Activated CD8-positive, alpha-beta T cell treated with anti-CD3 and anti-CD28 coated beads, Interleukin-2, amount 10 ng/mL, durations not matched to agents 7 days and 5 days (primary cell): ENCODE results near the gene ZNF282. TPM values are rescaled to one million over a fixed set of nuclear protein-coding genes. Genes with fewer than 3 reads are reported as not detected.
A peak's percentile ranks its signal among the peaks of the same experiment; 100 is the strongest.
"Not testable (repeated sequence)": the region's sequence is repeated elsewhere in the genome, so short reads cannot be mapped to it uniquely, and the experiment has no call there.

ENCODE experiments used
- ATAC-seq: fragments of 150-1000 bp; cut with Tn5 transposase; one replicate; pipeline ENCODE4 v1.10.0; 2021; ENCODE audit warnings: moderate library complexity
- CTCF ChIA-PET: fragments of 350-600 bp; sonication (Branson Sonifier 250); formaldehyde crosslinking; loops from one replicate; lab custom pipeline; 2021; ENCODE audit warnings: antibody characterized with exemption; lab: Charles Lee
- POLR2A ChIA-PET: fragments of 350-600 bp; sonication (Branson Sonifier 250); formaldehyde crosslinking; loops from one replicate; lab custom pipeline; 2021; ENCODE audit warnings: antibody characterized with exemption; lab: Charles Lee
- DNase-seq: peaks from one replicate; pipeline ENCODE4 v3.0.0-alpha.2; 2020
- H3K27ac Mint-ChIP-seq: one replicate; pipeline ENCODE4 v1.8.0; 2021; ENCODE audit warnings: mild to moderate bottlenecking, mixed read lengths
- H3K27me3 Mint-ChIP-seq: one replicate; pipeline ENCODE4 v1.8.0; 2021; ENCODE audit warnings: low read depth, mixed read lengths
- H3K36me3 Mint-ChIP-seq: one replicate; pipeline ENCODE4 v1.8.0; 2021; ENCODE audit warnings: low read depth, mixed read lengths
- H3K4me1 Mint-ChIP-seq: one replicate; pipeline ENCODE4 v1.8.0; 2021; ENCODE audit warnings: low read depth, mixed read lengths
- H3K4me3 Mint-ChIP-seq: one replicate; pipeline ENCODE4 v1.8.0; 2021; ENCODE audit warnings: mild to moderate bottlenecking, mixed read lengths
- H3K9me3 Mint-ChIP-seq: one replicate; pipeline ENCODE4 v1.8.0; 2022; ENCODE audit warnings: mixed read lengths; ENCODE audit not compliant: insufficient read depth
- total RNA-seq, 2 experiments: library from RNA; stranded (reverse); gene quantifications; one replicate each; pipeline ENCODE4 v1.2.3, GENCODE V29; 2021

ZNF282 gene
- total RNA-seq, 2 experiments from 2014 or later = 28.4 to 30.6 TPM

DNA sequence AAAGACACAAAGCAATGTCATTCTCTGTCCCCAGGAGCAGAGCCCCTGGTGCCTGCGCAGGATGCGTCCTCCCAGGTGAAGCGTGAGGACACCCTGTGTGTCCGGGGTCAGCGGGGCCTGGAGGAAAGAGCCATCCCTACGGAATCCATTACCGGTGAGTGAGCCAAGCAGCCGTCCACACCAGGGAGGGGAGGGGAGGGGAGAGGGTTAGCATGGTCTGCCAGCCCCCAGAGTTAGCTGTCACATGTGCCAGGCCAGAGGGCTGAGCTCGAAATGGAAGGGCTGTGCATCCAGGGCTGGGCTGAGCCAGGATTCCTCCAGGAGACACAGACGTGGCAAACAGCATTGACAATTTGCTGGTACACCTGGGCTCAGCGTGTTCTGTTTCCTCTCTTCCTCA is 15.2 kb downstream of the ZNF282 start:
- Mint-ChIP-seq H3K4me3 (no peak overlapping the region), H3K27ac (no peak overlapping the region), H3K9me3 (no peaks in the 10 kb centered on the region), H3K27me3 (no peaks in the 10 kb centered on the region), H3K4me1 (peaks cover 13% of the 10 kb centered on the region), H3K36me3 (peaks cover 72% of the 10 kb centered on the region)
- no peak for DNase-seq
- POLR2A ChIA-PET = interaction anchor here (1.1 kb wide), 1 partner anchor 15 kb away, joined by 3 read pairs; the partner anchor contains the start of gene ZNF282
- CTCF ChIA-PET = interaction anchor here (0.8 to 1.2 kb wide), 2 partner anchors 20 to 21 kb away, joined by 3 read pairs; no protein-coding TSS in a partner anchor
- ATAC-seq = no peak

DNA sequence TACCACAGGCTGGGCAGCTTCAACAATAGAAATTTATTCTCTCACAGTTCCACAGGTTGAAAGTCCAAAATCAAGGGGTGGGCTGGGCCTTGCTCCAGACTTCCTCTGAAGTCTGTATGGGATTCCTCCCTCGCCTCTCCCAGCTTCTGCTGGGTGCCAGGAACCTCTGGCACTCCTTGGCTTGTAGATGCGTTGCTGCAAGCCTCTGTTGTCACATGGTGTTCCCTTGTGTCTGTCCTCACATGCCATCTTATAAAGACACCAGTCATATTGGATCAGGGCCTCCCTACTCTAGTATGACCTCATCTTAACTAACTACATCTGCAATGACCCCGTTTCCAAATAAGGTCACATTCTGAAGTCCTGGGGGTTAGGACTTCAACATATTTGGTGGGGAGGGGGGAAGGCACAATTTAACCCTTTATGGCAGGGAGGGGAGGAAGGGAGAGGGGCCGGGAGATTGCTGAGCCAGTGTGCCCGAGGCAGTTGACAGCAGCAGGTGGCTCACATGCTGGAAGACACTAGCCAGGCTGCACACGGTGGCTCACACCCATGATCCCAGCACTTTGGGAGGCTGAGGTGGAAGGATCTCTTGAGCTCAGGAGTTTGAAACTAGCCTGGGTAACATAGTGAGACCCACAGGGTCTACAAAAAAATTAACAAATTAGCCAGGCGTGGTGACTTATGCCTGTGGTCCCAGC is 18.8 kb downstream of the ZNF282 start:
- CTCF ChIA-PET = no interaction called here
- H3K27ac Mint-ChIP-seq = no peak overlapping the region
- H3K4me1 Mint-ChIP-seq = peaks cover 6% of the 10 kb centered on the region
- DNase-seq (no peak), ATAC-seq (no peak)
- POLR2A ChIA-PET = no interaction called here
- H3K4me3 Mint-ChIP-seq = no peak overlapping the region
- H3K27me3 Mint-ChIP-seq = no peaks in the 10 kb centered on the region
- no peaks in the 10 kb centered on the region for H3K9me3 Mint-ChIP-seq
- peaks cover 63% of the 10 kb centered on the region for H3K36me3 Mint-ChIP-seq

DNA sequence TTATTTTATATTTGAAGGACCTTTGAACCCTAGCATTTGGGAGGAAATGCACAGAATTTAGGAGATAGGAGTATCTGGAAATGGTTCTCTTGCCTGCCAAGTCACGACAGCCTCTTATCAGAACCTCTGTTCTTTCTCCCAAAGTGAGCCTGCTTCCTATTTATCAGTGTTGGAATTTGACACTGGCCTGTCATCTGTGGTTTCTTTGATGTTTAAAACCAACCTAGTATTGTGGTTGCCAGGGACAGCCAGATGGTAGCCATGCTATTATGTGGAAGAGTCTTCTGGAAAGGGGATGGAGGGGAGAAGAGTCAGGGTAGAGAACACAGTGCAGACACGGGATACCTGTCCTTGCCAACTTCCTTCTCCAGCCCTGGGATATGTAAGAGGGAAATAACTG is 21.1 kb downstream of the ZNF282 start:
- CTCF ChIA-PET = no interaction called here

DNA sequence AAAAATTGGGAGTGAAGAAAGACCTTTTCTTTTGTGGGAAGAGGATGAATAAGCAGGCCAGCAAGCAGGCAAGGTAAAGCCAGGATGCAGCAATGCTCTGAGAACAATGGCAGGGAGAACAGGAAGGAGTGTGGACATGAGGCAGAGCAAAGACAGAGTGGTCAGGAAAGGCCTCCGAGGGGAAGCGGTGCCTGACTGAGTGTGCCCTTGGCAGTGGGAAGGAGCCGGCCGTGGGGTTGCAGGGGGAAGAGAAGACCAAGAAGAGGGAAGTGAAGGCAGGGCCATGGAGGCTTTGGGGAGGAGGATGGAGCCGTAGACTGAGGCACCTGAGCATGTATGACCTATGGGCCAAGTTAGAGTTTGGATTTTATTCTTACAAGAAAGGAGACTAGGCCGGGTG is 22.2 kb downstream of the ZNF282 start:
- CTCF ChIA-PET = no interaction called here
- no peaks in the 10 kb centered on the region for H3K9me3 Mint-ChIP-seq
- H3K36me3 Mint-ChIP-seq = peaks cover 60% of the 10 kb centered on the region
- H3K4me3 Mint-ChIP-seq = no peak overlapping the region
- peak overlapping the region; percentile 6 for H3K27ac Mint-ChIP-seq
- DNase-seq (no peak), ATAC-seq (no peak)
- no peaks in the 10 kb centered on the region for H3K27me3 Mint-ChIP-seq
- no peaks in the 10 kb centered on the region for H3K4me1 Mint-ChIP-seq
- POLR2A ChIA-PET = no interaction called here

More for the DNA sequence above, 21.1 kb downstream of the ZNF282 start:
- Mint-ChIP-seq H3K9me3 (no peaks in the 10 kb centered on the region), H3K4me1 (no peaks in the 10 kb centered on the region), H3K27me3 (no peaks in the 10 kb centered on the region), H3K4me3 (no peak overlapping the region), H3K27ac (no peak overlapping the region), H3K36me3 (peaks cover 58% of the 10 kb centered on the region)
- POLR2A ChIA-PET = no interaction called here
- no peak for ATAC-seq
- DNase-seq = no peak

DNA sequence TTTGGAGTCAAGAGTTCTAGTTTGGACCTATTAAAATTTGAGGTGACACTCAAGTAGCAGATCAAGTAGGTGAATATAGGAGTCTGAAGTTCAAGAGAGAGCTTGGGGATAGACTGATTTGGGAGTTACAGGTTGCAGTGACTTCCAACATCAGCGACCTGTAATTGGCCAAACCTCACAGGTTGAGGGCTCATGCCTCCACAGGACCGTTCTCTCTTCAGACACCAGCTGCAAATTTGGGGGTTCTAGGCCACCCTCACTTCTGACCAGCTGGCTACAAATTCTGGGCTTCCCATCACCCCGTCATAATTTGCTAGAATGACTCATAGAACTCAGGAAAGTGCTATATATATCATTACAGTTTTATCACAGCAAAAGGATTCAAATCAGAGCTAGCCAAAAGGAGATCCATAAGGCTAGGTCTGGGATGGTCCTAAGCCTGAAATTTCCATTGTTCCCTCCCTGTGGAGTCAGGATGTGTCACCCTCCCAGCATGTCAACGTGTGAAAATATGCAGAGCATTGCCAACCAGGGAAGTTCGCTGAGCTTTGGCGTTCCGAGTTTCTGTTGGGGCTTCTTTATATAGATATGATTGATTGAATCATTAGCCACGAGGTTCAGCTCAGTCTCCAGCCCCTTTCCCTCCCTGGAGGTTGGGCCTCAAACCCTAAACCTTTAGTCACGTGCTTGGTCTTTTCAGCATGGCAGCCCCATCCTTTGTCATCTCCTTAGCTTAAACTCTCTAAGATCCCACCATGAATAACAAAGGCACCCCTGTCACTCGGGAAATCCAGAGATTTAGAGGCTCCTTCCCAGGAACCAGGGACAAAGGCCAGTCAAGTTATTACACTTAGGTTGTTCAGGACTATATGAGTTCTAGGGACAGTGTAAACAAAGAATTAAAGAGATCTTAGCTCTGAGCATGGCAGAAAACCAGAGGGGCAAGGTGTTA is 23.4 kb downstream of the ZNF282 start:
- CTCF ChIA-PET = interaction anchor here (1.1 kb wide), 1 partner anchor 24 kb away, joined by 4 read pairs; no protein-coding TSS in a partner anchor
- DNase-seq (no peak), ATAC-seq (no peak)
- Mint-ChIP-seq H3K4me3 (no peak overlapping the region), H3K27ac (no peak overlapping the region), H3K27me3 (no peaks in the 10 kb centered on the region), H3K36me3 (peaks cover 59% of the 10 kb centered on the region), H3K4me1 (no peaks in the 10 kb centered on the region), H3K9me3 (no peaks in the 10 kb centered on the region)
- POLR2A ChIA-PET = no interaction called here

DNA sequence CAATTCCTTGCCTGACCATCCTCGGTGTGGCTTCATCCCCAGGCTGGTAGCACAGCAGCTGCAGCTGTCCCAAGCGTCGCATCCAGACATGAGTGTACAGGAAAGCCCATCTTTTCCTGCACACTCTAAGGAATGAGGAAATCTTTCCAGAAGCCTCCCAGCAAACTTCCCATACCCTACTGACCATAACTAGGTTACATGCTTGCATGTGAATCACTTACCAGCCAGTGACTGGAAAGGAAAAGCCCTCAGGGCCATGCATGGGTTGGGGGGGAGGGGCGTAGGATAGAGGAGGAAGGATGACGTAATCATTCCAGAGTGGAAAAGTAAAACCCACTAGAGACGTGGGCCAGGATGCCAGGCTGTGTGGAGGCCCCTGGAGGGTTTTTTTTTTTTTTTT is 25.2 kb downstream of the ZNF282 start:
- H3K27me3 Mint-ChIP-seq = no peaks in the 10 kb centered on the region
- H3K4me3 Mint-ChIP-seq = no peak overlapping the region
- H3K27ac Mint-ChIP-seq = no peak overlapping the region
- no peaks in the 10 kb centered on the region for H3K9me3 Mint-ChIP-seq
- no peaks in the 10 kb centered on the region for H3K4me1 Mint-ChIP-seq
- ATAC-seq (no peak), DNase-seq (no peak)
- CTCF ChIA-PET = no interaction called here
- H3K36me3 Mint-ChIP-seq = peaks cover 50% of the 10 kb centered on the region
- POLR2A ChIA-PET = no interaction called here

DNA sequence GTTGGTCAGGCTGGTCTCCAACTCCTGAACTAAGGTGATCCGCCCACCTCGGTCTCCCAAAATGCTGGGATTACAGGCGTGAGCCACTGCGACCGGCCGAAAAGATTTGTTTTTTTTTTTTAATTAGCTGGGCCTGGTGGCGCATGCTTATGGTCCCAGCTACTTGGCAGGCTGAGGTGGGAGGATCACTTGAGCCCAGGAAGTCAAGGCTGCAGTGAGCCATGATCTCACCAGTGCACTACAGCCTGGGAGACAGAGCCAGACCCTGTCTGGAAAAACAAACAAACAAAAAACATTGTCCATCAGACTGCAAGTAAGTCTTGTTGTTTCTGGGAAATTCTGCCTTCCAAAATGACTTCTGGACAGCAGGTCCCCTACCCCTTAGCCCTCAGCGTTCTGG is 27.8 kb downstream of the ZNF282 start:
- CTCF ChIA-PET = no interaction called here
- DNase-seq = no peak
- POLR2A ChIA-PET = no interaction called here
- Mint-ChIP-seq H3K9me3 (no peaks in the 10 kb centered on the region), H3K36me3 (peaks cover 38% of the 10 kb centered on the region), H3K27me3 (no peaks in the 10 kb centered on the region), H3K4me3 (no peak overlapping the region), H3K27ac (no peak overlapping the region), H3K4me1 (no peaks in the 10 kb centered on the region)
- ATAC-seq = no peak

DNA sequence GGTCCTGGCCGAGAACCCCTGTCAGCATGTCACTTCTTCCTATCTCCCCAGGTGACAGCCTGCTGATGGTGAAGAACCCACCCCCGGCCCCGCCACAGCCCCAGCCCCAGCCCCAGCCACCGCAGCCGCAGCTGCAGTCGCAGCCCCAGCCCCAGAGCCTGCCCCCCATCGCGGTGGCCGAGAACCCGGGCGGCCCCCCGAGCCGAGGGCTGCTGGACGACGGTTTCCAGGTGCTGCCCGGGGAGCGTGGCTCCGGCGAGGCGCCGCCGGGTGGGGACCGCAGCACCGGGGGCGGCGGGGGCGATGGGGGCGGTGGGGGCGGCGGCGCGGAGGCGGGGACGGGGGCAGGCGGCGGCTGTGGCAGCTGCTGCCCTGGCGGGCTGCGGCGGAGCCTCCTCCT is 28.4 kb downstream of the ZNF282 start:
- no peak overlapping the region for H3K27ac Mint-ChIP-seq
- H3K9me3 Mint-ChIP-seq = no peaks in the 10 kb centered on the region
- ChIA-PET POLR2A (no interaction called here), CTCF (no interaction called here)
- ATAC-seq (peak; percentile 14), DNase-seq (no peak)
- no peaks in the 10 kb centered on the region for H3K27me3 Mint-ChIP-seq
- peaks cover 38% of the 10 kb centered on the region for H3K36me3 Mint-ChIP-seq
- no peaks in the 10 kb centered on the region for H3K4me1 Mint-ChIP-seq
- H3K4me3 Mint-ChIP-seq = no peak overlapping the region

DNA sequence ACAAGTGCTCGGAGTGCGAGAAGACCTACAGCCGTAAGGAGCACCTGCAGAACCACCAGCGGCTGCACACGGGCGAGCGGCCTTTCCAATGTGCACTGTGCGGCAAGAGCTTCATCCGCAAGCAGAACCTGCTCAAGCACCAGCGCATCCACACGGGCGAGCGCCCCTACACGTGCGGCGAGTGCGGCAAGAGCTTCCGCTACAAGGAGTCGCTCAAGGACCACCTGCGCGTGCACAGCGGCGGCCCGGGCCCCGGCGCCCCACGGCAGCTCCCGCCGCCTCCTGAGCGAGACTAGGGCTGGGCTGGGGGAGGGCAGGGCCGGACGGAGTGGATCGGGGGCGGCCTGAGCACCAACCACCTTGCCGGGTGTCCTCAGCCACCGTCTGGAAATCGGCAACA is 29.0 kb downstream of the ZNF282 start:
- no peaks in the 10 kb centered on the region for H3K9me3 Mint-ChIP-seq
- no peaks in the 10 kb centered on the region for H3K4me1 Mint-ChIP-seq
- ATAC-seq = no peak
- H3K27me3 Mint-ChIP-seq = no peaks in the 10 kb centered on the region
- H3K36me3 Mint-ChIP-seq = peaks cover 35% of the 10 kb centered on the region
- no peak for DNase-seq
- no peak overlapping the region for H3K27ac Mint-ChIP-seq
- ChIA-PET CTCF (no interaction called here), POLR2A (no interaction called here)
- no peak overlapping the region for H3K4me3 Mint-ChIP-seq

DNA sequence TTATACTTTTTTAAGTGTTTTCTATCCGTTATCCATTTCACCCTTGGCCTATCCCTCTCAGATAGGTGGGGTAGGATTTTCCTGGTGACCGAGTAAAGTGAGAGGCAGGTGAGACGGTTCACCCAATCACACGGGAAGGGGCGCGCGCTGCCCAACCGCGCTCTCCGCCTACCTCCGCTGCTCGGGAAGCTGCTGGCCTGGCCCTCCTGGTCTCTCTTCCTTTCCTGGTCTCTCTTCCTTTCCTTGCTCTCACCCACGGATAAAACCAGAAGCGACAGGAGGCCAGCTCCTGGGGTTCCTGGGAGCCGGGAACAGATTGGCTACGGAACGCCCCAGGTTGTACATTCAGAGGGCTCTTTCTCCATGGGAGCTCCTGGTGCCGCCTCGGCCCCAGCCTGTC is 29.8 kb downstream of the ZNF282 start:
- H3K4me3 Mint-ChIP-seq = no peak overlapping the region
- peaks cover 30% of the 10 kb centered on the region for H3K36me3 Mint-ChIP-seq
- DNase-seq = no peak
- no peaks in the 10 kb centered on the region for H3K27me3 Mint-ChIP-seq
- no peaks in the 10 kb centered on the region for H3K9me3 Mint-ChIP-seq
- CTCF ChIA-PET = no interaction called here
- H3K27ac Mint-ChIP-seq = no peak overlapping the region
- no peak for ATAC-seq
- POLR2A ChIA-PET = no interaction called here
- no peaks in the 10 kb centered on the region for H3K4me1 Mint-ChIP-seq

DNA sequence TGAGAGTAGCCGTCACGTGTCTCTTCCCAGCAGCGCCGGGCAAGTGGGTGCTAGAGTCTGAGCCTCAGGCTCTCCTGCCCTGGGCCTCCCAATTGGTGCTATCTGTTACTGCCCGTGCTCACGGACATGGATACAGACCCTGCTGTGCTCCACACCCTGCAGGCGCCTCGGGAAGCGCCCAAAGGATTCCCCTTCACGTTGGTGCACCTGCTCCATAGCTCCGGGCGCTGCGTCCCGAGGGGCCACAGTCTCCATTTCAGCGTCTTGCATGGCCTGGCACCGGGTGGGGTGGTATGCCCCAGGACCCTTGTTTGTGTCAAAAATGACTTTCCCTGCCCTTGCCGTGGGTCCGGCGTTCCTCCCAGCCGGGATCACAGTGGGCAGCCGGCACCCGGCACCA is 30.3 kb downstream of the ZNF282 start:
- Mint-ChIP-seq H3K36me3 (peaks cover 28% of the 10 kb centered on the region), H3K9me3 (no peaks in the 10 kb centered on the region), H3K27me3 (no peaks in the 10 kb centered on the region), H3K4me1 (no peaks in the 10 kb centered on the region), H3K27ac (no peak overlapping the region), H3K4me3 (no peak overlapping the region)
- ATAC-seq = no peak
- DNase-seq = no peak
- ChIA-PET POLR2A (no interaction called here), CTCF (no interaction called here)

DNA sequence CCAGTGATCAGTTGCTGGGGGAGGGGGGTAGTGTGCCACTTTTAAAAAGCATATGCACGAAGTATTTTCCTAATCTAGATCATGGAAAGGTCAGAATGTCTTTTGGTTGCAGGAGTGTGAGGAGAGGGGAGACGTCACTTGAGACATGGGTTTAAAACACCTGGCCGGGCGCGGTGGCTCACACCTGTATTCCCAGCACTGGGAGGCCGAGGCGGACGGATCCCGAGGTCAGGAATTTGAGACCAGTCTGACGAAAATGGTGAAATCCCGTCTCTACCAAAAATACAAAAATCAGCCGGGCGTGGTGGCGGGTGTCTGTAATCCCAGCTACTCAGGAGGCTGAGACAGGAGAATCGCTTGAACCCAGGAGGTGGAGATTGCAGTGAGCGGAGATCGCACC is 31.0 kb downstream of the ZNF282 start:
- ATAC-seq, H3K9me3 Mint-ChIP-seq, DNase-seq, CTCF ChIA-PET, H3K27me3 Mint-ChIP-seq, H3K4me1 Mint-ChIP-seq, POLR2A ChIA-PET, H3K27ac Mint-ChIP-seq, H3K4me3 Mint-ChIP-seq: not testable (repeated sequence)
- H3K36me3 Mint-ChIP-seq = peaks cover 23% of the 10 kb centered on the region
